ENCODE data around the gene RGS19. TPM values are rescaled to one million over a fixed set of nuclear protein-coding genes. Genes with fewer than 3 reads are reported as not detected.
A peak's percentile ranks its signal among the peaks of the same experiment; 100 is the strongest.

RGS19 gene
- total and polyA plus RNA-seq, 2 of the 8 experiments (the other 6 are each of a cell fraction or from before 2014, with no cell fraction given), result 12.7 to 16.8 TPM

GRCh38 chr20:64079273-64080012, at the start of gene RGS19 (continued):
- no peak for TF ChIP-seq JUND (IDR thresholded peaks at IDR 0.05; ENCODE audit: low read length)
- TF ChIP-seq POLR2AphosphoS5 (IDR thresholded peaks at IDR 0.05; ENCODE audit: low read depth, low read length), result no peak
- TF ChIP-seq ATF2 (IDR thresholded peaks at IDR 0.05; ENCODE audit: low read length), result no peak
- peak; percentile 39 for TF ChIP-seq PHF8 (conservative IDR thresholded peaks at IDR 0.05; ENCODE audit: low read depth, low read length)
- TF ChIP-seq, protein P1, sequence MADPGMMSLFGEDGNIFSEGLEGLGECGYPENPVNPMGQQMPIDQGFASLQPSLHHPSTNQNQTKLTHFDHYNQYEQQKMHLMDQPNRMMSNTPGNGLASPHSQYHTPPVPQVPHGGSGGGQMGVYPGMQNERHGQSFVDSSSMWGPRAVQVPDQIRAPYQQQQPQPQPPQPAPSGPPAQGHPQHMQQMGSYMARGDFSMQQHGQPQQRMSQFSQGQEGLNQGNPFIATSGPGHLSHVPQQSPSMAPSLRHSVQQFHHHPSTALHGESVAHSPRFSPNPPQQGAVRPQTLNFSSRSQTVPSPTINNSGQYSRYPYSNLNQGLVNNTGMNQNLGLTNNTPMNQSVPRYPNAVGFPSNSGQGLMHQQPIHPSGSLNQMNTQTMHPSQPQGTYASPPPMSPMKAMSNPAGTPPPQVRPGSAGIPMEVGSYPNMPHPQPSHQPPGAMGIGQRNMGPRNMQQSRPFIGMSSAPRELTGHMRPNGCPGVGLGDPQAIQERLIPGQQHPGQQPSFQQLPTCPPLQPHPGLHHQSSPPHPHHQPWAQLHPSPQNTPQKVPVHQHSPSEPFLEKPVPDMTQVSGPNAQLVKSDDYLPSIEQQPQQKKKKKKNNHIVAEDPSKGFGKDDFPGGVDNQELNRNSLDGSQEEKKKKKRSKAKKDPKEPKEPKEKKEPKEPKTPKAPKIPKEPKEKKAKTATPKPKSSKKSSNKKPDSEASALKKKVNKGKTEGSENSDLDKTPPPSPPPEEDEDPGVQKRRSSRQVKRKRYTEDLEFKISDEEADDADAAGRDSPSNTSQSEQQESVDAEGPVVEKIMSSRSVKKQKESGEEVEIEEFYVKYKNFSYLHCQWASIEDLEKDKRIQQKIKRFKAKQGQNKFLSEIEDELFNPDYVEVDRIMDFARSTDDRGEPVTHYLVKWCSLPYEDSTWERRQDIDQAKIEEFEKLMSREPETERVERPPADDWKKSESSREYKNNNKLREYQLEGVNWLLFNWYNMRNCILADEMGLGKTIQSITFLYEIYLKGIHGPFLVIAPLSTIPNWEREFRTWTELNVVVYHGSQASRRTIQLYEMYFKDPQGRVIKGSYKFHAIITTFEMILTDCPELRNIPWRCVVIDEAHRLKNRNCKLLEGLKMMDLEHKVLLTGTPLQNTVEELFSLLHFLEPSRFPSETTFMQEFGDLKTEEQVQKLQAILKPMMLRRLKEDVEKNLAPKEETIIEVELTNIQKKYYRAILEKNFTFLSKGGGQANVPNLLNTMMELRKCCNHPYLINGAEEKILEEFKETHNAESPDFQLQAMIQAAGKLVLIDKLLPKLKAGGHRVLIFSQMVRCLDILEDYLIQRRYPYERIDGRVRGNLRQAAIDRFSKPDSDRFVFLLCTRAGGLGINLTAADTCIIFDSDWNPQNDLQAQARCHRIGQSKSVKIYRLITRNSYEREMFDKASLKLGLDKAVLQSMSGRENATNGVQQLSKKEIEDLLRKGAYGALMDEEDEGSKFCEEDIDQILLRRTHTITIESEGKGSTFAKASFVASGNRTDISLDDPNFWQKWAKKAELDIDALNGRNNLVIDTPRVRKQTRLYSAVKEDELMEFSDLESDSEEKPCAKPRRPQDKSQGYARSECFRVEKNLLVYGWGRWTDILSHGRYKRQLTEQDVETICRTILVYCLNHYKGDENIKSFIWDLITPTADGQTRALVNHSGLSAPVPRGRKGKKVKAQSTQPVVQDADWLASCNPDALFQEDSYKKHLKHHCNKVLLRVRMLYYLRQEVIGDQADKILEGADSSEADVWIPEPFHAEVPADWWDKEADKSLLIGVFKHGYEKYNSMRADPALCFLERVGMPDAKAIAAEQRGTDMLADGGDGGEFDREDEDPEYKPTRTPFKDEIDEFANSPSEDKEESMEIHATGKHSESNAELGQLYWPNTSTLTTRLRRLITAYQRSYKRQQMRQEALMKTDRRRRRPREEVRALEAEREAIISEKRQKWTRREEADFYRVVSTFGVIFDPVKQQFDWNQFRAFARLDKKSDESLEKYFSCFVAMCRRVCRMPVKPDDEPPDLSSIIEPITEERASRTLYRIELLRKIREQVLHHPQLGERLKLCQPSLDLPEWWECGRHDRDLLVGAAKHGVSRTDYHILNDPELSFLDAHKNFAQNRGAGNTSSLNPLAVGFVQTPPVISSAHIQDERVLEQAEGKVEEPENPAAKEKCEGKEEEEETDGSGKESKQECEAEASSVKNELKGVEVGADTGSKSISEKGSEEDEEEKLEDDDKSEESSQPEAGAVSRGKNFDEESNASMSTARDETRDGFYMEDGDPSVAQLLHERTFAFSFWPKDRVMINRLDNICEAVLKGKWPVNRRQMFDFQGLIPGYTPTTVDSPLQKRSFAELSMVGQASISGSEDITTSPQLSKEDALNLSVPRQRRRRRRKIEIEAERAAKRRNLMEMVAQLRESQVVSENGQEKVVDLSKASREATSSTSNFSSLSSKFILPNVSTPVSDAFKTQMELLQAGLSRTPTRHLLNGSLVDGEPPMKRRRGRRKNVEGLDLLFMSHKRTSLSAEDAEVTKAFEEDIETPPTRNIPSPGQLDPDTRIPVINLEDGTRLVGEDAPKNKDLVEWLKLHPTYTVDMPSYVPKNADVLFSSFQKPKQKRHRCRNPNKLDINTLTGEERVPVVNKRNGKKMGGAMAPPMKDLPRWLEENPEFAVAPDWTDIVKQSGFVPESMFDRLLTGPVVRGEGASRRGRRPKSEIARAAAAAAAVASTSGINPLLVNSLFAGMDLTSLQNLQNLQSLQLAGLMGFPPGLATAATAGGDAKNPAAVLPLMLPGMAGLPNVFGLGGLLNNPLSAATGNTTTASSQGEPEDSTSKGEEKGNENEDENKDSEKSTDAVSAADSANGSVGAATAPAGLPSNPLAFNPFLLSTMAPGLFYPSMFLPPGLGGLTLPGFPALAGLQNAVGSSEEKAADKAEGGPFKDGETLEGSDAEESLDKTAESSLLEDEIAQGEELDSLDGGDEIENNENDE (IDR thresholded peaks at IDR 0.05; ENCODE audit: insufficient replicate concordance, low read length), result no peak
- no peak for TF ChIP-seq RXRA (IDR thresholded peaks at IDR 0.05; ENCODE audit: insufficient read depth, low read depth, low read length)
- peak; percentile 81 for TF ChIP-seq KDM4A (IDR thresholded peaks at IDR 0.05; ENCODE audit: low read depth, low read length, severe bottlenecking)
- TF ChIP-seq SP2 (IDR thresholded peaks at IDR 0.05; ENCODE audit: low read length), result no peak
- TF ChIP-seq HDAC6 (IDR thresholded peaks at IDR 0.05; ENCODE audit: low read depth, low read length), result no peak
